OCI-M2 (cell line): ENCODE results near the gene E2F2.

Experiments used
- DNase-seq: peaks from one replicate; lab custom pipeline; 2025; ENCODE audit not compliant: unreplicated experiment; lab: John Stamatoyannopoulos, UW

The E2F2 gene

GRCh38 chr1:23563003-23563402 is 32.0 kb upstream of the E2F2 start:
- no peak for DNase-seq

DNA sequence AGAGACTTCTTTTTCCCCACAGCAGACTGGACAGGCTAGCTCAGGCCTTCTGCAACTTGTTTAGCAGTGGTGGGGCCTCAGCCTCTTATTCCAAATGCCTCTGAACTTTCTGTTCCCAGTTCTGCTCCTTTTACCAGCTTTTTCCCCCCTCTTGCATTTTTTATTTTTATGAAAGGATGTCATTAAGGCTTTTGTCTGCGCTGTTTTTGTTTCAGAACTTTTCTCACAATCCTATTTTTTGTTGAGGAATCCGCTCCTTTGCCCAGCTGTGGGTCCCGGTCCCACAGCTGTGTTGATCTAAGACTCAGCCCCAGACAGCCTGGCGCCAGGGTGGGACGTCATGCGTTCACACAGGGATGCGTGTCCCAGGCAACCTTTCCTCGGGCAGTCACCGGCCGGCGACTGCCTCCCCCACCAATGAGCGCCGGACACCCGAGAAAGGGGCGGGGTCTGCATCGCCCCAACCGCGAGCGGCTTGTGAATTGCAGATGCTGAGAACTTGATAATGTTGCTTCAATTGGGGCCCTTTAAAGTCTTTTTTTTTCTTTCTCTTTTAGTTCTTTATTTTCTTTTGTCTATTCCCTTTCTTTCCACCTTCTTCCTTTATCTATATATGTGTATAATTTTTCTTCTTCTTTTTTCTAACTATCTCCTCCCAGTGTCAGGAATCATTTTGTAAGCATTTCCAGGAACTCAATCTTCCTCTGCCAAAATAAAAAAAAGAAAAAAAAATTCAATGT is 31.3 kb upstream of the E2F2 start:
- DNase-seq: no peak

DNA sequence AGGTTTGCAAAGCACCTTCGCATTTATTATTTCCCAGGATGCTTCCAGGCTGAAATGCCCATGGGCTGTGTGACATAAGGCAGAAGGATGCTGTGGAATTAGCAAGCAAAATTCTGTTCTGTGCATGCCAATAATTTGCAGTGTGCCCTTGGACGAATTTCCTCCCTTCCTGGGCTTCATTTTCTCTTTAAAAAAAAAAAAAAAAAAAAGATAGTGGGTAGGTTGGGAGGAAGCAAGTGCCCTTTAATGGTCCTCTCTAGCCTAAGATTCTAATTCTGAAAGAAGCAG is 30.7 kb upstream of the E2F2 start:
- DNase-seq: no peak

DNA sequence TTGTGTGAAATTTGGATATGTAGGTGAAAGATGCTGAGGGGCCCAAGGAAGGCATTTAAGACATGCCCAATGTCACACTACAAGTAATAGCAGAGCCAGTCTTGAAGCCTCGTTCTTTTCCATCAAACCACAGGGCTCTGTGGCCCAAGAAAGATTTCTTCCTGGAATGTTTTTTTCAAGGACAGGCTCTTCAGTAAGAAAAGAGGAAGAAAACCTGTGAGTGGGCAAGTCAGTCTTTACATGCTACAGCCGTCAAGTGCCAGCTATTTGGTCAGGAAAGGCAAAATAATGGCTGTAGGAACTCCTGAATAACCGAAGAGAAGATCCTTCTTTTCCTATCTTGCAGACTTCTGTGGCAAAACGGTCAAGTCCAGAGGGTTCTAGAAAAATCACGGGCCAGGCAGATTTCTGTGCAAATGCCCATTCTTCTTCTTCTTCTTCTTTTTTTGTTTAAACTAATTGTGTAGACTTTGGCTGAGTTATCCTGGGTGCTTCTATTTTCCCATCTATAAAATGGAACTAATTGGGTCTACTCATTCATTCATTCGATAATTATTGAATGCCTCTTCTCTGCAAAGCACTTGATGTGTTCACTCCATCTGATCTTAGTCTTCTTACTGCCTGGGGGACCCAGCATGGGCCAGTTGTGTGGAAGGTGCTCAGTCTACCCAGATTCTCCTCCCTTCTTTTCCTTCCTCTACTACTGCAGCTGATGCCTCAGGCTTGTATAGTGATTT is 30.2 kb upstream of the E2F2 start:
- no peak for DNase-seq

GRCh38 chr1:23559985-23560741 is 29.1 kb upstream of the E2F2 start:
- DNase-seq: no peak

GRCh38 chr1:23559136-23559984 is 28.3 kb upstream of the E2F2 start, which contains the start of gene ID3:
ID3 (minus strand) TSS chr1:23559501; CDS start chr1:23559426, 75 bp downstream.
- DNase-seq: peak; percentile 66

DNA sequence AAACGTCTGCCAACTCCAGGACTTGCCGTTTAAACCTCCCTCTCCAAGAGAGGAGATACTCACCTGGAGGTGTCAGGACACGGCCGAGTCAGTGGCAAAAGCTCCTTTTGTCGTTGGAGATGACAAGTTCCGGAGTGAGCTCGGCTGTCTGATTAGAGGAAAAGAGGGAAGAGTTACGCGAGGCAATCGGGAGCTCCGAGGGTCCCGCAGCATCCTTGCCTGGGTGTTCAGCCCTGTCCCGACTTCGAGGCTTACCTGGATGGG is 27.8 kb upstream of the E2F2 start:
- DNase-seq: no peak

DNA sequence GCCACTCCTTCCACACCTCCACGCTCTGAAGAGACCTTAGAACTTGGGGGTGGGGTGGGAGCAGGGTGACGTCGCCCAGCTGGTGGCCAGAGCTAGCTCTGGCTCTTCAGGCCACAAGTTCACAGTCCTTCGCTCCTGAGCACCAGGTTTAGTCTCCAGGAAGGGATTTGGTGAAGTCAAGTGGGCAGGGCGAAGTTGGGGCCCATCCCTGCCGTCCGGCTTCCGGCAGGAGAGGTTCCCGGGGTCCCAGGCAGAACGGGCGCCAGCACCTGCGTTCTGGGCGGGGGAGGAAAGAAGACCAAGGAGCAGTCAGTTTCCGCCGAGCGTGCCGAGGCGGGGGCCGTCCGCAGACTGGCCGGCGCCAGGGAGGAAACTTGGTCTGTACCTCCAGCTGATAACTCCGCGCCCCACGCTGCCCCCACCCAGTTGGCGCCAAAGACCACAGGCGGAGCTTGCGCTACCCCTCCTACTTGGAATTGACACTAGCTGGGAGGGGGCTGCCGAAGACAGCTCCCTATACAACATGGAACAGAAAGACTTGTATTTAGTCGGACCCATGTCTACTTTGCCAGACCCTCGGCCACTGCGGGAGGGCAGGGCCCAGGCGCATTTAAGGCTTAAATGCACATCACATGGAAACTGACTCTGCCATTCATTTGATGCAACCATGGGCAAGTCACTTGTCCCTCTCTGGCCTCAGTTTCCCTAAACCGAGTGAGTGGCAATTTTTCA is 27.3 kb upstream of the E2F2 start:
- DNase-seq: no peak

DNA sequence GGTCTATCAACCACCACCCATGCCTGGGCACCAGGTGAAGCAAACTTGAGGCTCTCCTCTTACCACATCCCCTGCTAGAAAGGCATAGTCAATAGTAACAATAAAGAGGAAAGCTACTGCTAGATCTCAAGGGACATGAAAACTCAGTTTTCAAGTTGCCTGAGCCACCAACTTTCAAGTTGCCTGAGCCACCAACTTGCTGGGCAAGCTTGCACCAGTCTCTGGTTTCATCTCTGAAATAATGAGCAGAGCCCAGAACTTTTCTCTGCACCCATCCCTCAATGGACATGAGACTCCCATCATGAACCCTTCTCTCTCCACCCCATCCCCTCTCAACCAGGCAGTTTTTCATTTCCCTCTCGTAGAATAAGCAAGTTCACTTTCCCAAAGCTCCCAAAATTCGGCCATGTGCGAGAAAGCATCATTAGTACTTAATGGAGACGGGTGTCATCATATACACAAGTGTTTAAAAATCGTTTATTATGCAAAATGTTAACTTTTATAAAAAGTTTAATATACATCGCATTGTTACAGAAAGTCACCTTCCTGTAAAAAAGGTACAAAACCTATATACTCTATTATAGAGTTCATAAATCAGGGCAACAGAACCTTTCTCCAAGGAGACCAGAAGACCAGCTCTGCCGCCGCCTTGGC is 26.6 kb upstream of the E2F2 start:
- DNase-seq: no peak

DNA sequence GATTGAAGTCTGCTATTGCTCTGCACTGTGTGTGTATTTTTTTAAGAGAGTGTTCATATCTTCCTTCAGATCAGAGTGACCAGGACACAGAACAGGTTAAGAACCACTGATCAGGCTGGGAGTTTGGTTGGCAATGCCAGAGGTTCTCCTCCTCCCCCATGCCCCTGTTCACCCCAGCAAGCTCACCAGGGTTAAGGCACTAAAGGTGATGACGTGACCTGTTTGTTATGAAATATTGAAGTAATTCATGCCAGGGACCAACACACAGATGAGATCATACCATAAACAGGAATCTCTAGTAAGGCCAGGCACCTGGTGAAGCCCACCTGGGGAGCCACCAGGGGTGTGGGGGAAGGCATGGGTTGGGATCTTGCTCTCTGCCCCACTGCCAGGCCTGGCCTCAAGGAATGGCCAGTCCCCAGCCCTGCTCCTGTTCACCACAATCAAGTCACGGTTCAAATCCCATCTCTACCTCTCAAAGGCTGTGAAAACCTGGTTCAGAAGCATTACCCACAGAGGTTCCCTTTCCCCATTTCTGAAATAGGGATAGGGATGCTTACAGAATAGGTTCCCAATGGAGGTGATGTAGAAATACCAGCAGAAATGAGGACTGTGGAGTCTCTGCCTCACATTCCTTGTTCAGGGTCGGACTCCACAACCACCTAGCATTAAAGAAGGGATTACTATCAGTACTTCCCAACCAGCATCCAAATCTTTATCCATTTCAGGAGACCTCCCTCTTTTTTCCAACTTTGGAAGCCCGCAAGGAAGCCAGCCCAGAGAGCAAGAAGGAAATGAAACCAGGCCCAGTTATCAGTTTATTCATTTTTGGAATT is 25.8 kb upstream of the E2F2 start:
- DNase-seq: no peak

GRCh38 chr1:23555986-23556634 is 25.1 kb upstream of the E2F2 start:
- no peak for DNase-seq

GRCh38 chr1:23555270-23555985 is 24.4 kb upstream of the E2F2 start:
- DNase-seq: no peak

GRCh38 chr1:23554481-23555269 is 23.6 kb upstream of the E2F2 start:
- peak; percentile 65 for DNase-seq

DNA sequence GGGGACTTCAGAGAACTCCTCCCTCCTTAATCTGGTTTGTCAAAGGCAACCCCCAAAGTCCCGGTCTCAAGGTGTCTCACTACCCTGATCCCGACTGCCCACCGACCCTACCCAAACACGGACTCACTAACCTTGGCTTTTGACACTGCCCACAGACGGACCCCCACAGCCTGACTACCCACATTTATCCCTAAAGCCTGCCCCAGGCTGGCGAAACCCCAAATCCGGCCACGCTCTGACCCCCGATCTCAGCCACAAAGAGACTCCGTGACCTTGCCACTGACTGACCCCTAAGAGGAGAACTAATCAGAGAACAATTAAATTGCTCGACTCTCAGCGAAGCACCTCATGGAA is 23.1 kb upstream of the E2F2 start:
- no peak for DNase-seq

DNA sequence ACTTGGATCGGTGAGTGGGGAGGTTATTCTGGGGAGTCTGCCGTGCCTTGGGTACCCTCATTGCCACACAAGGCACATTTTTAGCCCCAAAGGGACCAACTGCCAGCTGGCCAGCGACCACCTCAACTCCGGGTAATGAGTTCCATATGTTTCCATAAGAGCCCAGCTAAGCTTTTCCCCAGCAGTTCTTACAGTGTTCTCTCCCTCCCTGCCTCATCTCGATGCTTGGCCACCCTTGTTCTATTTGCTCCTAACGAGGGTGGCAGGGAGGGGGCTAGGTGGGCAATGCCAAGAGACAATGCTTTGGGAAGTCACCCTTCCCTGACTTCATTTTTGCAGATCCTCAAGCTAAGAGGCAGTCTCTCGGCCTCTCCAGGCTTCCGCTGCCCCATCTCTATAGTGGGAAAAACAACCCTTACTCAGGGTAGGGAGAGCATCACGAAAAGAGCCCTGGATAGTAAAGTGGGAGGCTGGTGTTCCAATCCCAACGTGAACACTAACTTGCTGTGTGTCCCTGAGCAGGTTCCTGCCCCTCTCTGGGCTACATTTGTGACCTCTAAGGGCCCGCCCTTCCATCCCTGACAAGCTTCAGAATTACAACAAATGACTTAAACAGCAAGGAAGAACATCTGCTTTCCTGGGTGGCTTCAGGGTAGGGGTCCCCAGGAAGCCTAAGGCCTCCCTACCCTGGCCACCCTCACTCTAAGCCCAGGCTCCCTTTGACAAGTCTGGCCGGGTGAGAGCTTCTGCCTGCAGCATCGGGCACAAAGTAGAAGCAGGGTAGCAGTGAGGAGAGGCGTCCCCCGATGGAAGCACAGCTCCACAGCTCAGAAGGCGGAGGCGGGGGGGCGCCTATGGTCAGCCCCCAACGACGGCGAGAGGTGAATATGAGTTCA is 22.4 kb upstream of the E2F2 start:
- no peak for DNase-seq

- no peak for DNase-seq
Measured at GRCh38 chr1:23551849-23552248, 20.8 kb upstream of the E2F2 start.
